ENCODE results near the gene FAM107B. TPM values are rescaled to one million over a fixed set of nuclear protein-coding genes. Genes with fewer than 3 reads are reported as not detected.

FAM107B gene
- total RNA-seq, 1 donor = 17.7 TPM

DNA sequence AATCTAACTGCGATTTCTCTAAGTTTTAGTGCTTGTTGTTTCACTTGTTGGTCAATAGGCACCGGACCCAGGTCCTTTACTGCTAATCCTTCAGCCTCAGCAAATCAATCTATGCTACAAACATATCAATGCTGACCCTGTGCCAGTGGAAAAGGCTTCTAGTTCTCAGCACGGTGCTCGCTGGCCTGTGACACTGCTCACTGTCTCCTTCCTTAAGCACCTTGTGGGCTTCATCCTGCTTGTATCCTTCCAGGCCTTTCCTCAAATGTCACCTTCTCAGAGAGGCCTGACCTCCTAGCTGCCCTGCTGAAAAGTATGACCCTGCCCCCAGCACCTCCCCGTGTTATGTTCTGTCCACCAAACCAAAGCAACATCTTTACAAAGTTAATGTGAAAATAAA, 242.7 kb downstream of the FAM107B start:
- TF ChIP-seq, protein P1, sequence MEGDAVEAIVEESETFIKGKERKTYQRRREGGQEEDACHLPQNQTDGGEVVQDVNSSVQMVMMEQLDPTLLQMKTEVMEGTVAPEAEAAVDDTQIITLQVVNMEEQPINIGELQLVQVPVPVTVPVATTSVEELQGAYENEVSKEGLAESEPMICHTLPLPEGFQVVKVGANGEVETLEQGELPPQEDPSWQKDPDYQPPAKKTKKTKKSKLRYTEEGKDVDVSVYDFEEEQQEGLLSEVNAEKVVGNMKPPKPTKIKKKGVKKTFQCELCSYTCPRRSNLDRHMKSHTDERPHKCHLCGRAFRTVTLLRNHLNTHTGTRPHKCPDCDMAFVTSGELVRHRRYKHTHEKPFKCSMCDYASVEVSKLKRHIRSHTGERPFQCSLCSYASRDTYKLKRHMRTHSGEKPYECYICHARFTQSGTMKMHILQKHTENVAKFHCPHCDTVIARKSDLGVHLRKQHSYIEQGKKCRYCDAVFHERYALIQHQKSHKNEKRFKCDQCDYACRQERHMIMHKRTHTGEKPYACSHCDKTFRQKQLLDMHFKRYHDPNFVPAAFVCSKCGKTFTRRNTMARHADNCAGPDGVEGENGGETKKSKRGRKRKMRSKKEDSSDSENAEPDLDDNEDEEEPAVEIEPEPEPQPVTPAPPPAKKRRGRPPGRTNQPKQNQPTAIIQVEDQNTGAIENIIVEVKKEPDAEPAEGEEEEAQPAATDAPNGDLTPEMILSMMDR (IDR thresholded peaks at IDR 0.05; ENCODE audit: insufficient read depth, low read depth, low read length) = no peak
- H3K4me3 ChIP-seq (ENCODE audit: low read depth, low read length) = no peak overlapping the region
- DNase-seq (ENCODE audit: low read depth) = no peak

DNA sequence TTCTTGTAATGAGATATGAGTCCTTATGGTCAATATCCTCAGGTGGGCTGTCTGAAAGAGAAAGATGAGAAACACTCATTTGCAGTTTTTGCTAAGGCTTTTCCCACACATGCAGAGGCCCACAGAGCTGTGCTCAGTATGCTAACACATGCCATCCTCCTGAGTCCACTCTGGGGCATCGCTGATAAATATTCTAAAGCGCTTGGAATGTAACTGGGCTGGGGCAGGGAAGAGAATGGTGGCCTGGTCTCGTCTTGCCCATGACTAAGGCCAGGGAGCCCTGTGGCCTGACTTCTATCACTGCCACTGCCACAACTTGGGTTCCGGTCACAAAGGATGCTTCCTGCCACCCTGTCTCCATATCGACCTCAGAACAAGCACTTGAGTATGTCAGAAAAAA, 244.2 kb downstream of the FAM107B start:
- TF ChIP-seq, protein P1 (IDR thresholded peaks at IDR 0.05; ENCODE audit: insufficient read depth, low read depth, low read length) = no peak
- no peak overlapping the region for H3K4me3 ChIP-seq (ENCODE audit: low read depth, low read length)
- no peak for DNase-seq (ENCODE audit: low read depth)

DNA sequence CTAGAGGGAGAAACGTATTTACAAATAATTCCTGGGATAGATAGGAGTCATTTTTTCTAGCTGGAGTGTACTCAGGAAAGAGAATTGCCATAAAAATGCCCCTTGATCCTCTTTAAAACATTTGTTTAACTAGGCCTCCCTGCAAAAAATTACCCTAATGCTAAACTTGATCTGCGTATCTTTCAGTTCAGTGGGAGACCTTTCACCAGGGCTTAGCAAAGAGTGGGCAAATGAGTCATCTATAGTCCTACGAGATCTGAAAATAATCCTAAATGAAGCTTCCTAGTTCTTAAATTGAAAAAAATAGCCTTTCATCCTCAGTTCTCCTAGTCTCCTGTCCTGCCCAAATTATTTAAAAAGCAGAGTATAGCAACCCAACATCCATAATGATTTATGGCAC, 245.3 kb downstream of the FAM107B start:
- TF ChIP-seq, protein P1 (IDR thresholded peaks at IDR 0.05; ENCODE audit: insufficient read depth, low read depth, low read length) = no peak
- no peak for DNase-seq (ENCODE audit: low read depth)

DNA sequence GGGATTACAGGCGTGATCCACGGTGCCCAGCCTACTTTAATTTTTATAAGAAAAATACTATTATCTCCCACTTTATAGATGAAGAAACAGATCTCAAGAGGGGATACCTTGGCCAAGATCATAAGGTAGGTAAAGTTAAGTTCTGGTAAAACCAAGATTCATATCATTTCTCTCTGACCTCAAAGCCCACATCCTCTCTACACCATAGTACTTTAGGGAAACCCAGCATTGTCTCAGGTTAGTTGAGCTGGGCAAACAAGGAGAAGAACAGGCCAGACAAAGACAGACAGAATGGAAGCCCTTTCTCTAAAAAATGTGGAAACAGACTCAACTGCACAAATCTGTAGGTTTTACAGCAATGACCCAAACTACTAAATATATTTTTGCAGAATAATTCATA, 246.2 kb downstream of the FAM107B start:
- H3K4me3 ChIP-seq (ENCODE audit: low read depth, low read length) = no peak overlapping the region
- TF ChIP-seq, protein P1 (IDR thresholded peaks at IDR 0.05; ENCODE audit: insufficient read depth, low read depth, low read length) = no peak
- no peak for DNase-seq (ENCODE audit: low read depth)

More for the DNA sequence above, 245.3 kb downstream of the FAM107B start:
- no peak overlapping the region for H3K4me3 ChIP-seq (ENCODE audit: low read depth, low read length)

DNA sequence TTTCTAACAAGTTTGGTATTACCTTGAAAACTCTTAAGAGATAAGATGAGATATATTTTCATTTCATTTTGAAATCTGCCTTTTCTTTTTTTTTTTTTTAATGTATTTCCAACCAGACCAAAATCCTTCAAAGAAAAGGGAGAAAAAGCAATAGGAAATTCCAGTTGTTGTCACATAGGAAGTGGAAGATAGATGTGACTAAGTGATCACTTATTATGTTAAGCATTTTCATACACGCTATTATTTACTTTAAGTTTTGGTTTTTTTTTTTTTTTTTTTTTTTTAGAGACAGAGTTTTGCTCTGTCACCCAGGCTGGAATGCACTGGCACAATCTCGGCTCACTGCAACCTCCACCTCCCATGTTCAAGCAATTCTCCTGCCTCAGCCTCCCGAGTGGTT, 246.8 kb downstream of the FAM107B start:
- TF ChIP-seq, protein P1 (IDR thresholded peaks at IDR 0.05; ENCODE audit: insufficient read depth, low read depth, low read length) = no peak
- DNase-seq (ENCODE audit: low read depth) = no peak
- no peak overlapping the region for H3K4me3 ChIP-seq (ENCODE audit: low read depth, low read length)

DNA sequence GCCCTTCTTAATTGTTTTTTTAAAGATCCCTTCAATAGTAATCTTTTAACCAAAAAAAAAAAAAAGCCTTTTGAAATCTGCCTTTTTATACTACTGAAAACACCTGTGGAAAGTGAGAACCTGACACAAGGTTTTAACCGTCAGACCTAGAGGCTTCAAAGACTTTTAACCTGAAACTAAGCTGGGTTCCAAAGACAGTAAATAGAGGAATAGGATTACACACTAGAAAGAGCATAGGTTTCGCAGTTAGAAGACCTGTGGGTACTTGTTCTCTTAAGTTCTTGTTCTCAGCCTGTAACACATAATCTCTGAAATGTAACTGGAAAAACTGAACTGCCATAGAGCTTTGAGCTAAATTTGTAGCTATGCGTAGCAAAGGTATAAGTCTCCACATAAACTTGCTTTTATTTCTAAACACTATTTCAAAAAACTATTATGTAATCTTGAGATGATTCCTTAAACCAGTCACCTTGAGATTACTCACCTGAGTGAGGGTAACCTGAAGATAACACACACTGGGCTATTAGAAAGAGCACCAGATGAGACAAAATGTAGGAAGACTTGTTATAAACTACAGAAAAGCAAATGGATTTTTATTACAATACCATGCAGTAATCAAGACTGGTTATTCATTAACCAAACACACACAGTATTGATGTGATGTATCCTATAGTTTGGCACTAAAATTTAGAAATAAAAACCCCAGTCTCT, 247.4 kb downstream of the FAM107B start:
- DNase-seq (ENCODE audit: low read depth) = no peak
- TF ChIP-seq, protein P1 (IDR thresholded peaks at IDR 0.05; ENCODE audit: insufficient read depth, low read depth, low read length) = no peak
- no peak overlapping the region for H3K4me3 ChIP-seq (ENCODE audit: low read depth, low read length)

DNA sequence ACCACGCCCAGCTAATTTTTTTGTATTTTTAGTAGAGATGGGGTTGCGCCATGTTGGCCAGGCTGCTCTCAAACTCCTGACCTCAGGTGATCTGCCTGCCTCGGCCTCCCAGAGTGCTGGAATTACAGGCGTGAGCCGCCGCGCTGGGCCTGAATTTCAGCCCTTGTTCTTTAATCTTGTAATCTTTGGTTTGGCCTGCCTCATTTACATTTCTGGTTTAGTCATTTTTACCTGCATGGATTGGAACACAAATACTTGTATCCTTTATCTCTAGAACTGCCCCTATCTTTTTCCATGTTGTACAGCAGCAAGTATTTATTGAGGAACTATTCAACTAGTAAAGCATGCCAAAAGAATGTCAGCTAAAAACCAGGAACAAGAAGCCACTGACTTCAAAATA, 248.4 kb downstream of the FAM107B start:
- TF ChIP-seq, protein P1 (IDR thresholded peaks at IDR 0.05; ENCODE audit: insufficient read depth, low read depth, low read length) = no peak
- no peak overlapping the region for H3K4me3 ChIP-seq (ENCODE audit: low read depth, low read length)
- DNase-seq (ENCODE audit: low read depth) = no peak
